ENCODE data around the gene RIMOC1.
A peak's percentile ranks its signal among the peaks of the same experiment; 100 is the strongest.
"Not testable (repeated sequence)": the region's sequence is repeated elsewhere in the genome, so short reads cannot be mapped to it uniquely, and the experiment has no call there.

Gene RIMOC1

GRCh38 chr5:41891066-41891707 is 13.0 kb upstream of the RIMOC1 start:
- no peak for DNase-seq

- DNase-seq = no peak
Measured at GRCh38 chr5:41892031-41892430, 12.1 kb upstream of the RIMOC1 start.

GRCh38 chr5:41893074-41893851 is 10.9 kb upstream of the RIMOC1 start:
- DNase-seq = no peak

- no peak for DNase-seq
Measured at GRCh38 chr5:41896230-41896629, 7.9 kb upstream of the RIMOC1 start.

GRCh38 chr5:41903382-41903891 is 707 bp upstream of the RIMOC1 start:
- DNase-seq = no peak

- DNase-seq = no peak
Measured at GRCh38 chr5:41906151-41906550, 2.0 kb downstream of the RIMOC1 start.

- no peak for DNase-seq
Measured at GRCh38 chr5:41908374-41909079, 4.4 kb downstream of the RIMOC1 start.

- no peak for DNase-seq
Measured at GRCh38 chr5:41918105-41918504, 14.0 kb downstream of the RIMOC1 start.

GRCh38 chr5:41921166-41921565 is 17.0 kb downstream of the RIMOC1 start:
- DNase-seq = no peak

GRCh38 chr5:41921874-41922273 is 17.7 kb downstream of the RIMOC1 start:
- no peak for DNase-seq

GRCh38 chr5:41924526-41924871 is 20.4 kb downstream of the RIMOC1 start:
- DNase-seq = no peak

- DNase-seq = peak; percentile 76 to 89 (median 83)
Measured at GRCh38 chr5:41924872-41925554, 20.9 kb downstream of the RIMOC1 start, which contains the start of gene FBXO4. TSS of gene FBXO4 (plus strand) at chr5:41925281. CDS start at chr5:41925310, 29 bp downstream.

GRCh38 chr5:41925555-41925951 is 21.4 kb downstream of the RIMOC1 start:
- DNase-seq = no peak

GRCh38 chr5:41927604-41928003 is 23.5 kb downstream of the RIMOC1 start:
- no peak for DNase-seq

GRCh38 chr5:41929035-41929434 is 24.9 kb downstream of the RIMOC1 start:
- DNase-seq = no peak

GRCh38 chr5:41932770-41933169 is 28.6 kb downstream of the RIMOC1 start:
- DNase-seq = no peak

- DNase-seq = no peak
Measured at GRCh38 chr5:41935544-41935943, 31.4 kb downstream of the RIMOC1 start.

GRCh38 chr5:41940641-41941040 is 36.5 kb downstream of the RIMOC1 start:
- DNase-seq = no peak

GRCh38 chr5:41945332-41945955 is 41.3 kb downstream of the RIMOC1 start:
- DNase-seq = not testable (repeated sequence)

- DNase-seq = no peak
Measured at GRCh38 chr5:41951224-41951623, 47.1 kb downstream of the RIMOC1 start.

Data from stimulated activated naive CD4-positive, alpha-beta T cell (primary cell).